Thyroid gland (tissue), 4 donors: ENCODE measurements around the gene NUBP2. TPM values are rescaled to one million over a fixed set of nuclear protein-coding genes. Genes with fewer than 3 reads are reported as not detected.

Source experiments
- DNase-seq, 2 donors: peaks; one replicate each; pipeline ENCODE4 v3.0.0-alpha.2; 2019
- H3K27ac ChIP-seq, 3 donors: fragments of 200-600 bp; sonication (generic); 1 replicate in 2 of 3; 2 replicates in 1 of 3; pipeline ENCODE4 v1.5.1; 2016 to 2019; ENCODE audit warnings: mild to moderate bottlenecking in 1 of 3, moderate library complexity in 1 of 3
- H3K27me3 ChIP-seq: fragments of 200-600 bp; sonication (generic); one replicate; pipeline ENCODE4 v1.5.1; 2019
- H3K36me3 ChIP-seq, 2 donors: fragments of 200-600 bp; sonication (generic); one replicate each; pipeline ENCODE4 v1.5.1; 2016 to 2019
- H3K4me1 ChIP-seq, 2 donors: fragments of 200-600 bp; sonication (generic); one replicate each; pipeline ENCODE4 v1.5.1; 2017 to 2019
- H3K4me3 ChIP-seq, 3 donors: fragments of 200-600 bp; sonication (generic); replicated peaks in 1 of 3; 1 replicate in 2 of 3; 2 replicates in 1 of 3; pipeline ENCODE4 v1.5.1; 2016; ENCODE audit warnings: mild to moderate bottlenecking in 1 of 3
- H3K9me3 ChIP-seq: fragments of 200-600 bp; sonication (generic); one replicate; pipeline ENCODE4 v1.5.1; 2017
- POLR2A ChIP-seq, 2 donors: fragments of 450-650 bp; IDR thresholded peaks; one replicate each; pipeline ENCODE4 v1.6.1; 2017; ENCODE audit warnings: antibody characterized with exemption in 2 of 2, mild to moderate bottlenecking in 2 of 2, moderate library complexity in 1 of 2
- WGBS, 2 donors: methylation state at CpG; one replicate each; pipeline ENCODE4 v1.1.5; 2017; 5-methylcytosine and 5-hydroxymethylcytosine counted together
- intact Hi-C: fragments of 100-400 bp; cut with DNase I; formaldehyde crosslinking; loops from one replicate; pipeline ENCODE4 v1.15.1; 2023
- microRNA-seq: library from miRNA; unstranded; fragments of <30 nt; microRNA quantifications from one replicate; pipeline ENCODE4, GENCODE V29; 2016
- small RNA-seq: library from RNA; depleted of rRNA; stranded (forward); fragments of <200 nt; gene quantifications from one replicate; pipeline ENCODE3, GENCODE V24; 2016
- total RNA-seq, 4 donors: library from RNA; depleted of rRNA; stranded (reverse); fragments of >200 nt; gene quantifications; one replicate each; pipeline ENCODE4 v1.2.3, GENCODE V29; 2016
- TF ChIP-seq, protein P1 (sequence below), 6 experiments: fragments of 200-600 bp in 3 of 6; fragments of 450-650 bp in 3 of 6; sonication (generic) in 3 of 6; IDR thresholded peaks; one replicate each; pipeline ENCODE4 v1.5.1; 2016 to 2019; ENCODE audit warnings: antibody characterized with exemption in 6 of 6, mild to moderate bottlenecking in 2 of 6, inconsistent platforms in 1 of 6, moderate library complexity in 1 of 6

Gene NUBP2
- total RNA-seq, 4 donors from 2014 or later, result 47.3 to 122 (median 106) TPM

DNA sequence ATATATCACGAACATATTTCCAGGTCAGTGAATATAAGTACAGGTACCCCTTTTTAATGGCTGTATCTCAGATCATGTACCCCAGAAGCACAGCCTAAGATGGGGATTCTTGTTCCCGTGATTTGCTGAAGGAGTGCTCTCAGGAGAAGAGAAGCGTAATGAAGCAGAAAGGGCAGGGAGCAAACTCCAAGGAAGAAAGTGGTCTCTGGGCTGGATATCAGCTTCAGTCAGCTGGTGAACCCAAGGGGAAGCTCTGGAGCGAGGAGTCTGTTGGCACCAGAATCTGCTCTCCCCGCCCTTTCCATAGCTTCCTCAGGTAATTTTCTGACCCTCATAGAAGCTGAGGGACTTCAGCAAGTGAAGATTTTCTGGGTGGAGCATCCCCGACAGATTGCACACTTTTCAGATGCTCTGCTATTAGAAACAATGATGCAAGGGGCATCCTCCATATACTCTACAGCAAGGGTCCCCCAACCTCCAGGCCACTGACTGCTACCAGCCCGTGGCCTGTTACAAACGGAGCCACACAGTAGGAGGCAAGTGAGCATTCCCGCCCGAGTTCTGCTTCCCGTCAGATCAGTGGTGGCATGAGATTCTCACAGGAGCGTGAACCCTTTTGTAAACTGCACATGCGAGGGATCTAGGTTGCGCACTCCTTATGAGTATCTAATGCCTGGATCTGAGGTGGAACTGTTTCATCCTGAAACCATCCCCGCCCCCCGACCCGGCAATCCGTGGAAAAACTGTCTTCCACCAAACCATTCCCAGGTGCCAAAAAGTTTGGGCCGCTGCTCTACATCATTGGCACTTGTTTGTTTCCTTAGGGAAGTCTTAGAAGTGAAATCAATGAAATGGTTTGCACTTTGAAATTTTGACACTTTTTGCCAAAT, 48.7 kb downstream of the NUBP2 start:
- TF ChIP-seq, protein P1, sequence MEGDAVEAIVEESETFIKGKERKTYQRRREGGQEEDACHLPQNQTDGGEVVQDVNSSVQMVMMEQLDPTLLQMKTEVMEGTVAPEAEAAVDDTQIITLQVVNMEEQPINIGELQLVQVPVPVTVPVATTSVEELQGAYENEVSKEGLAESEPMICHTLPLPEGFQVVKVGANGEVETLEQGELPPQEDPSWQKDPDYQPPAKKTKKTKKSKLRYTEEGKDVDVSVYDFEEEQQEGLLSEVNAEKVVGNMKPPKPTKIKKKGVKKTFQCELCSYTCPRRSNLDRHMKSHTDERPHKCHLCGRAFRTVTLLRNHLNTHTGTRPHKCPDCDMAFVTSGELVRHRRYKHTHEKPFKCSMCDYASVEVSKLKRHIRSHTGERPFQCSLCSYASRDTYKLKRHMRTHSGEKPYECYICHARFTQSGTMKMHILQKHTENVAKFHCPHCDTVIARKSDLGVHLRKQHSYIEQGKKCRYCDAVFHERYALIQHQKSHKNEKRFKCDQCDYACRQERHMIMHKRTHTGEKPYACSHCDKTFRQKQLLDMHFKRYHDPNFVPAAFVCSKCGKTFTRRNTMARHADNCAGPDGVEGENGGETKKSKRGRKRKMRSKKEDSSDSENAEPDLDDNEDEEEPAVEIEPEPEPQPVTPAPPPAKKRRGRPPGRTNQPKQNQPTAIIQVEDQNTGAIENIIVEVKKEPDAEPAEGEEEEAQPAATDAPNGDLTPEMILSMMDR (IDR thresholded peaks at IDR 0.05), result no peak
- no peak for TF ChIP-seq POLR2A (IDR thresholded peaks at IDR 0.05)
- Histone ChIP-seq H3K27ac (no peak overlapping the region), H3K27me3 (no peaks in the 10 kb centered on the region), H3K9me3 (no peaks in the 10 kb centered on the region), H3K4me1 (peaks cover 10 to 17% of the 10 kb centered on the region in 2 donors), H3K36me3 (no peaks in the 10 kb centered on the region), H3K4me3 (no peak overlapping the region)
- no peak for DNase-seq
- 85 to 87% methylated on average over 19 of the region's 19 CpGs for WGBS, 2 donors
- intact Hi-C loops, result no loop called here

DNA sequence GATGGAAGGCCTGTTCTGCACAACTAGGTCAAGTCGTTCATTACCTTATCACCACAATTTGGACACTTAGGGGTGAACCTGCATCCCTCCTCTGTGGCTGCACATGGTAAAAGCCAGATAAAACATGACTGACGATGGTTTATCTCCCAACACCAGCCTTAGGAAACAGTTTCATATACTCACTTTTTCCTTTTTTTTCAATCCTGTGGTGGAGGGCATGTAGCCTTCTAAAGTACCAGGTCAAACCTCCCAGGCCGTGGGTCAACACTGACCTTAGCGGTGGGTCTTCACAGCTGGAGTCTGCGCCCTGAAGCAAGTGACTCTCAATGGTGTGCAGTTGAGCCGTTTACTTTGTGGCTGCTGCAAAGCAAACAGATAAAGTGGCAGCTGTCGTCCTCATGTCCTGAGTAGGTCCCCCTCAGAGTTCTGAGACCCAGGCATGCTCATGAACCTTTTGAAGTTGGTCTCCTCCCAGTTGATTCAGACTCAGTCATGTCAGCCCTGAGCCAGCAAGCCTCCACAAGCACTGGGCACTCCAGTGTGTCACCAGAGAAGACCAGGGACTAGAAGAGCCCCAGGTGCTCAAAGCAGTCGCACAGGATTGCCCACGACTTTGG, 50.2 kb downstream of the NUBP2 start:
- DNase-seq, result no peak
- 52 to 71% methylated on average over 7 to 9 of the region's 9 CpGs for WGBS, 2 donors
- peaks cover 3 to 12% of the 10 kb centered on the region in 2 donors for H3K4me1 ChIP-seq
- no peak overlapping the region for H3K4me3 ChIP-seq
- intact Hi-C loops, result no loop called here
- no peaks in the 10 kb centered on the region for H3K9me3 ChIP-seq
- no peak overlapping the region for H3K27ac ChIP-seq
- TF ChIP-seq POLR2A (IDR thresholded peaks at IDR 0.05), result no peak
- TF ChIP-seq, protein P1 (IDR thresholded peaks at IDR 0.05), result no peak
- no peaks in the 10 kb centered on the region for H3K36me3 ChIP-seq
- H3K27me3 ChIP-seq, result no peaks in the 10 kb centered on the region

DNA sequence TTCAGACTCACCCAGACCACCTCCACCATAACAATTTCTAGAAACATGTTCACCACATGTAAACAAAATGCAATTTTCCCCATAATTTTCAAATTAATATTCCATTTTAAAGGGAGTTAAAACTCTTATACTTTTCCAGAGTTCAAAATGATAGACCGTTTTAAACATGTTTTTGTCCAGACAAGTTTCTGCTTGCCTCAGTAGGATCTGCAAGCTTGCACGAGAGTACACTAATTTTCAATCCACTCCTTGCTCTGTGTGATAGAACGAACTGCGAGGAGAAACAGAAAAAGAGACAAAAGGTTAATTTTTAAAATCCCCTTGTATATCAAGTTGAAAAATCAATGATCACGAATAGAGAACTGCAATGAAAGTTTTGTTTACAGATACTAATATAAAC, 51.3 kb downstream of the NUBP2 start:
- 89 to 90% methylated on average over 5 of the region's 5 CpGs for WGBS, 2 donors
- intact Hi-C loops, result no loop called here
- peaks cover 0 to 2% of the 10 kb centered on the region in 2 donors for H3K4me1 ChIP-seq

More for the DNA sequence above, 51.3 kb downstream of the NUBP2 start:
- no peak for TF ChIP-seq POLR2A (IDR thresholded peaks at IDR 0.05)
- TF ChIP-seq, protein P1 (IDR thresholded peaks at IDR 0.05), result no peak
- no peak for DNase-seq
- no peaks in the 10 kb centered on the region for H3K27me3 ChIP-seq
- H3K36me3 ChIP-seq, result no peaks in the 10 kb centered on the region
- H3K27ac ChIP-seq, result no peak overlapping the region
- H3K9me3 ChIP-seq, result no peaks in the 10 kb centered on the region
- no peak overlapping the region for H3K4me3 ChIP-seq

Small RNA genes lying within 50 kb of the gene (microRNA-seq; reads per million reads assigned to microRNA genes)
- 1.8 reads per million for gene MIR3177

Small RNA genes lying within 50 kb of the gene (small RNA-seq; reads per million reads assigned to genes)
- not detected for gene MIR3177

Other genes with a start within 250 kb of the NUBP2 start
- 10 to 100 TPM; 38.5 to 85.3 (median 66.0) TPM for gene TMEM204, start 249.3 kb upstream of the NUBP2 start, total RNA-seq
- 10 to 100 TPM; 53.9 to 89.9 (median 79.8) TPM for gene IFT140, start 170.9 kb upstream of the NUBP2 start, total RNA-seq
- gene CRAMP1, start 170.6 kb upstream of the NUBP2 start, total RNA-seq, result 10 to 100 TPM; 11.0 to 20.8 (median 15.6) TPM
- 10 to 100 TPM; 30.8 to 50.3 (median 44.9) TPM for gene JPT2, start 104.7 kb upstream of the NUBP2 start, total RNA-seq
- 100 to 1,000 TPM in 1 of 4 donors, 10 to 100 TPM in 3; 45.7 to 137 (median 60.4) TPM for gene MAPK8IP3, start 76.8 kb upstream of the NUBP2 start, total RNA-seq
- gene NME3, start 11.4 kb upstream of the NUBP2 start, total RNA-seq, result 100 to 1,000 TPM in 2 of 4 donors, 10 to 100 TPM in 2; 43.7 to 173 (median 103) TPM
- gene EME2, start 10.2 kb upstream of the NUBP2 start, total RNA-seq, result 10 to 100 TPM; 12.8 to 31.8 (median 22.0) TPM
- gene MRPS34, start 9.8 kb upstream of the NUBP2 start, total RNA-seq, result 100 to 1,000 TPM in 1 of 4 donors, 10 to 100 TPM in 3; 67.3 to 146 (median 98.1) TPM
- 10 to 100 TPM; 52.2 to 87.3 (median 68.5) TPM for gene SPSB3, start 389 bp upstream of the NUBP2 start, total RNA-seq
- 1 to 10 TPM in 3 of 4 donors, under 1 TPM in 1; 0.13 to 4.2 (median 1.8) TPM for gene IGFALS, start 10.7 kb downstream of the NUBP2 start, total RNA-seq
- 100 to 1,000 TPM in 3 of 4 donors, 10 to 100 TPM in 1; 91.7 to 150 (median 119) TPM for gene HAGH, start 43.9 kb downstream of the NUBP2 start, total RNA-seq
- gene FAHD1, start 44.2 kb downstream of the NUBP2 start, total RNA-seq, result 10 to 100 TPM; 40.9 to 52.5 (median 45.0) TPM
- under 1 TPM in 1 of 4 donors, not detected in 3; 0.13 TPM for gene MEIOB, start 89.2 kb downstream of the NUBP2 start, total RNA-seq
- gene HS3ST6, start 135.5 kb downstream of the NUBP2 start, total RNA-seq, result under 1 TPM in 1 of 4 donors, not detected in 3; 0.54 TPM
- 10 to 100 TPM in 2 of 4 donors, 1 to 10 TPM in 2; 5.0 to 43.7 (median 12.4) TPM for gene MSRB1, start 160.2 kb downstream of the NUBP2 start, total RNA-seq
- gene RPL3L, start 171.7 kb downstream of the NUBP2 start, total RNA-seq, result not detected
- 100 to 1,000 TPM; 174 to 325 (median 284) TPM for gene NDUFB10, start 176.6 kb downstream of the NUBP2 start, total RNA-seq
- 1,000 to 10,000 TPM in 3 of 4 donors, 100 to 1,000 TPM in 1; 976 to 2,244 (median 1,167) TPM for gene RPS2, start 181.9 kb downstream of the NUBP2 start, total RNA-seq
- not detected for gene RNF151, start 183.9 kb downstream of the NUBP2 start, total RNA-seq
- 10 to 100 TPM; 34.4 to 91.8 (median 53.7) TPM for gene TBL3, start 189.1 kb downstream of the NUBP2 start, total RNA-seq
- gene NOXO1, start 198.5 kb downstream of the NUBP2 start, total RNA-seq, result not detected
- 10 to 100 TPM in 3 of 4 donors, 1 to 10 TPM in 1; 7.8 to 37.2 (median 22.3) TPM for gene GFER, start 201.2 kb downstream of the NUBP2 start, total RNA-seq
- gene SYNGR3, start 207.0 kb downstream of the NUBP2 start, total RNA-seq, result not detected
- 10 to 100 TPM; 19.0 to 38.4 (median 27.4) TPM for gene ZNF598, start 226.9 kb downstream of the NUBP2 start, total RNA-seq
- gene NPW, start 236.8 kb downstream of the NUBP2 start, total RNA-seq, result under 1 TPM in 2 of 4 donors, not detected in 2; 0.54 to 0.63 TPM
- gene NHERF2, start 243.9 kb downstream of the NUBP2 start, total RNA-seq, result 100 to 1,000 TPM in 1 of 4 donors, 10 to 100 TPM in 3; 73.8 to 146 (median 81.6) TPM